SK-N-SH treated with all-trans-retinoic acid at 6 μM for 48 hours (cell line): Measurements from ENCODE around the gene PTPRN2.

Experiments
- CSRNP3 ChIP-seq: fragments of 250-450 bp; sonication (Bioruptor Pico); IDR thresholded peaks from 2 replicates; pipeline ENCODE4 v1.5.1; 2021; ENCODE audit warnings: mild to moderate bottlenecking, moderate library complexity
- ISL1 ChIP-seq: fragments of 250-450 bp; sonication (Bioruptor Pico); IDR thresholded peaks from 2 replicates; pipeline ENCODE4 v2.1.2; 2022; ENCODE audit warnings: mild to moderate bottlenecking, moderate library complexity
- OSR1 ChIP-seq: fragments of 250-450 bp; sonication (Bioruptor Pico); IDR thresholded peaks from 2 replicates; pipeline ENCODE4 v1.8.0; 2022; ENCODE audit warnings: moderate library complexity, mild to moderate bottlenecking, inconsistent platforms
- RARB ChIP-seq: fragments of 250-450 bp; sonication (Bioruptor Pico); IDR thresholded peaks from 2 replicates; pipeline ENCODE4 v1.8.0; 2021; ENCODE audit warnings: mild to moderate bottlenecking, moderate library complexity
- ZC3H10 ChIP-seq: fragments of 250-450 bp; sonication (Bioruptor Pico); IDR thresholded peaks from 2 replicates; pipeline ENCODE4 v1.5.1; 2021; ENCODE audit warnings: mild to moderate bottlenecking, moderate library complexity
- ZNF8 ChIP-seq: fragments of 450-650 bp; formaldehyde crosslinking; IDR thresholded peaks from 2 replicates; pipeline ENCODE4 v1.5.0; 2020; ENCODE audit warnings: mild to moderate bottlenecking, moderate library complexity

DNA sequence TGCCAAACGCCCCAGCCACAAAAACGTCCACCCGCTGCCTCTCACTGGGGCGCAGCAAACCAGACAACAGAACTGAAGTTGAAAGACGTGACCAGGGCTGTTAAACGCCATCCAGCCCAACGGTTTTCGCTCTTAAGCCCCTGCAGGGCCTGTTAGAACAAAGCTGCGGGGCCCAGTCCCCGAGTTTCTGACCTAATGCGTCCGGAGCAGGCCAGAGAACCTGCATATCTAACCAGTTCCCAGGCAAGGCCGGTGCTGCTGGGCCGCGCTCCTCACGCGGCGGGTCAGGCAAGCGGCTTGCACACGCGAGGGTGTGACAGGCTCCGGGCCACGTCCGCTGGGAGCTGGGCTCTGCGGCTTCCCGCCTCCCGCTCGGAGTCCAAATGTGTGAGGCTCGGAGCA lies 87.0 kb downstream of the PTPRN2 start:
- TF ChIP-seq ISL1 (CRISPR knock-in tag) (no peak), ZC3H10 (CRISPR knock-in tag) (no peak), ZNF8 (CRISPR knock-in tag) (no peak), OSR1 (CRISPR knock-in tag) (no peak), CSRNP3 (no peak), RARB (no peak)
